GM20000 (cell line): ENCODE results near the gene SWT1.

Experiments
- DNase-seq: peaks from one replicate; pipeline ENCODE4 v3.0.0; 2012; ENCODE audit warnings: low spot score
- CTCF ChIP-seq: IDR thresholded peaks from 2 replicates; pipeline ENCODE4 v1.5.1; 2012; ENCODE audit warnings: mild to moderate bottlenecking, control low read depth; ENCODE audit errors: extremely low read depth, missing control alignments

The SWT1 gene

GRCh38 chr1:185325413-185325812, 168.4 kb downstream of the SWT1 start:
- DNase-seq, result no peak
- no peak for TF ChIP-seq CTCF

GRCh38 chr1:185328255-185328654, 171.3 kb downstream of the SWT1 start:
- no peak for TF ChIP-seq CTCF
- DNase-seq, result no peak

- no peak for TF ChIP-seq CTCF
- DNase-seq, result no peak
Observed at GRCh38 chr1:185334182-185334581, 177.2 kb downstream of the SWT1 start.

- TF ChIP-seq CTCF, result no peak
- no peak for DNase-seq
Observed at GRCh38 chr1:185337246-185337645, 180.3 kb downstream of the SWT1 start.

- peak; percentile 57 for DNase-seq
- TF ChIP-seq CTCF, result no peak
Observed at GRCh38 chr1:185338719-185339622, 182.0 kb downstream of the SWT1 start.

- no peak for DNase-seq
- TF ChIP-seq CTCF, result no peak
Observed at GRCh38 chr1:185341196-185341781, 184.3 kb downstream of the SWT1 start.
